Aorta (tissue), 5 donors: Measurements from ENCODE around the gene KRTAP4-8. TPM values are rescaled to one million over a fixed set of nuclear protein-coding genes. Genes with fewer than 3 reads are reported as not detected.
"Not testable (repeated sequence)": the region's sequence is repeated elsewhere in the genome, so short reads cannot be mapped to it uniquely, and the experiment has no call there.

Experiments
- ATAC-seq: fragments of 200-7000 bp; cut with Tn5 transposase; one replicate; pipeline ENCODE4 v1.9.1; 2022; ENCODE audit warnings: moderate library complexity; ENCODE audit not compliant: low FRiP score
- DNase-seq, 2 donors: peaks; one replicate each; pipeline ENCODE4 v3.0.0-alpha.2; 2020
- H3K27ac ChIP-seq, 2 donors: one replicate each; pipeline ENCODE4 v1.5.1; 2013; ENCODE audit warnings: low read length in 2 of 2, mild to moderate bottlenecking in 2 of 2, moderate library complexity in 2 of 2, control low read depth in 1 of 2, inconsistent platforms in 1 of 2, low read depth in 1 of 2
- H3K27me3 ChIP-seq, 2 donors: one replicate each; pipeline ENCODE4 v1.6.1; 2013; ENCODE audit warnings: control low read depth in 1 of 2, low read length in 1 of 2, mild to moderate bottlenecking in 1 of 2, moderate library complexity in 1 of 2; ENCODE audit not compliant: insufficient read depth in 2 of 2, control insufficient read depth in 1 of 2
- H3K36me3 ChIP-seq, 2 donors: one replicate each; pipeline ENCODE4 v1.6.1; 2013; ENCODE audit warnings: control low read depth in 1 of 2, low read length in 1 of 2, mild to moderate bottlenecking in 1 of 2; ENCODE audit not compliant: insufficient read depth in 2 of 2, control insufficient read depth in 1 of 2
- H3K4me1 ChIP-seq, 2 donors: one replicate each; pipeline ENCODE4 v1.6.1; 2013; ENCODE audit warnings: low read length in 2 of 2, control low read depth in 1 of 2, mild to moderate bottlenecking in 1 of 2, moderate library complexity in 1 of 2; ENCODE audit not compliant: insufficient read depth in 2 of 2, control insufficient read depth in 1 of 2
- H3K4me3 ChIP-seq, 2 donors: one replicate each; pipeline ENCODE4 v1.5.1; 2013; ENCODE audit warnings: low read length in 2 of 2, control low read depth in 1 of 2, mild to moderate bottlenecking in 1 of 2
- H3K9me3 ChIP-seq: one replicate; pipeline ENCODE4 v1.6.1; 2013; ENCODE audit warnings: mild to moderate bottlenecking, low read length; ENCODE audit not compliant: control insufficient read depth
- WGBS, 2 donors: extraction: QIAGEN DNeasy Blood & Tissue Kit; methylation state at CpG; one replicate each; pipeline ENCODE4 v1.1.7; 2013; 5-methylcytosine and 5-hydroxymethylcytosine counted together
- intact Hi-C, 2 donors: fragments of 100-400 bp; cut with DNase I; formaldehyde crosslinking; loops; one replicate each; pipeline versions ENCODE4 v1.14.2 to v1.15.0; 2022
- long read RNA-seq, 2 donors: library from polyadenylated mRNA; unstranded; transcript quantifications; one replicate each; pipeline ENCODE4 v2.0.0, GENCODE V29; 2020 to 2021
- polyA plus RNA-seq, 2 donors: library from polyadenylated mRNA; stranded (reverse); fragments of 200-250 nt; gene quantifications; one replicate each; pipeline ENCODE4 v1.2.3, GENCODE V29; 2013
- total RNA-seq, 2 donors: library from RNA; stranded (reverse); fragmentation: NEBNext Ultra II Directional; extraction: Animal tissue kit (Norgen Biotek cat#: 25700); gene quantifications; one replicate each; pipeline ENCODE4 v1.2.1, GENCODE V29; 2021
- donor health status: healthy with polysubstance abuse.
- donor health status: Bipolar disorder and iron deficiency.
- donor health status: DM: no; HTN: no; CAD: no.
- donor health status: DM: no; HTN: no; CAD: no.
- donor health status: DM: yes; HTN: yes; CAD: no.

Gene KRTAP4-8
- total RNA-seq (not detected), polyA plus RNA-seq (not detected)
- long read RNA-seq, donor 1: 0 reads
- long read RNA-seq, donor 2: 0 reads

- no peaks in the 10 kb centered on the region for H3K36me3 ChIP-seq
- 47 to 56% methylated on average over 4 of the region's 4 CpGs for whole genome bisulfite sequencing, 2 donors
- intact Hi-C loops: no loop called here
- peaks cover 1% of the 10 kb centered on the region for H3K9me3 ChIP-seq
- no peak within 1 kb of the TSS for H3K27ac ChIP-seq
- H3K4me1 ChIP-seq: no peaks in the 10 kb centered on the region
- no peak for ATAC-seq
- no peaks in the 10 kb centered on the region for H3K27me3 ChIP-seq
- no peak for DNase-seq
- H3K4me3 ChIP-seq: no peak within 1 kb of the TSS
These were observed at the start of gene KRTAP4-8 for GRCh38 chr17:41098042-41098441. Gene KRTAP4-8, minus strand, starts transcription at chr17:41098142. Its CDS starts 58 bp downstream, at chr17:41098084.

- intact Hi-C loops: no loop called here
- ATAC-seq (no peak), DNase-seq (no peak)
- Histone ChIP-seq H3K36me3 (no peaks in the 10 kb centered on the region), H3K9me3 (no peaks in the 10 kb centered on the region), H3K4me1 (no peaks in the 10 kb centered on the region), H3K27ac (no peak overlapping the region), H3K27me3 (no peaks in the 10 kb centered on the region), H3K4me3 (no peak overlapping the region)
- WGBS, 2 donors: 74 to 81% methylated on average over 2 of the region's 2 CpGs
These were observed 47.3 kb upstream of the KRTAP4-8 start for GRCh38 chr17:41145261-41145660.

GRCh38 chr17:41144846-41145245 is 46.9 kb upstream of the KRTAP4-8 start:
- intact Hi-C loops: no loop called here
- DNase-seq: no peak
- ATAC-seq: no peak

GRCh38 chr17:41141361-41141760 is 43.4 kb upstream of the KRTAP4-8 start:
- Histone ChIP-seq H3K36me3 (no peaks in the 10 kb centered on the region), H3K4me1 (no peaks in the 10 kb centered on the region), H3K4me3 (no peak overlapping the region), H3K27ac (no peak overlapping the region), H3K9me3 (peaks cover 2% of the 10 kb centered on the region), H3K27me3 (no peaks in the 10 kb centered on the region)
- intact Hi-C loops: no loop called here
- no peak for DNase-seq
- ATAC-seq: no peak

More at GRCh38 chr17:41144846-41145245, 46.9 kb upstream of the KRTAP4-8 start:
- Histone ChIP-seq H3K36me3 (no peaks in the 10 kb centered on the region), H3K9me3 (peaks cover 2% of the 10 kb centered on the region), H3K27ac (no peak overlapping the region), H3K4me3 (no peak overlapping the region), H3K27me3 (no peaks in the 10 kb centered on the region), H3K4me1 (no peaks in the 10 kb centered on the region)
- WGBS, 2 donors: 78 to 83% methylated on average over 1 of the region's 1 CpG

- 80 to 84% methylated on average over 6 of the region's 6 CpGs for WGBS, 2 donors
These were observed 42.6 kb upstream of the KRTAP4-8 start, which contains the start of gene KRTAP4-6 for GRCh38 chr17:41140360-41141131. Gene KRTAP4-6, minus strand, starts transcription at chr17:41140544. Its CDS starts 57 bp downstream, at chr17:41140487.

GRCh38 chr17:41139865-41140264 is 41.9 kb upstream of the KRTAP4-8 start:
- H3K4me1 ChIP-seq, H3K36me3 ChIP-seq, intact Hi-C loops, ATAC-seq, H3K27ac ChIP-seq, DNase-seq, H3K27me3 ChIP-seq, H3K4me3 ChIP-seq, H3K9me3 ChIP-seq: not testable (repeated sequence)
- WGBS, 2 donors: 85 to 86% methylated on average over 12 of the region's 12 CpGs

More at GRCh38 chr17:41140360-41141131, 42.6 kb upstream of the KRTAP4-8 start, which contains the start of gene KRTAP4-6:
- intact Hi-C loops: no loop called here
- H3K36me3 ChIP-seq: no peaks in the 10 kb centered on the region
- H3K4me3 ChIP-seq: no peak within 1 kb of the TSS
- H3K27me3 ChIP-seq: no peaks in the 10 kb centered on the region
- no peak for DNase-seq
- H3K27ac ChIP-seq: no peak within 1 kb of the TSS
- ATAC-seq: no peak
- no peaks in the 10 kb centered on the region for H3K4me1 ChIP-seq
- H3K9me3 ChIP-seq: peaks cover 2% of the 10 kb centered on the region

- Histone ChIP-seq H3K4me3 (no peak overlapping the region), H3K27me3 (no peaks in the 10 kb centered on the region), H3K27ac (no peak overlapping the region), H3K36me3 (no peaks in the 10 kb centered on the region), H3K9me3 (no peaks in the 10 kb centered on the region), H3K4me1 (no peaks in the 10 kb centered on the region)
- intact Hi-C loops: no loop called here
- DNase-seq: no peak
- WGBS, 2 donors: 23 to 51% methylated on average over 2 of the region's 2 CpGs
- no peak for ATAC-seq
These were observed 36.2 kb upstream of the KRTAP4-8 start for GRCh38 chr17:41133880-41134735.

GRCh38 chr17:41131979-41132378 is 34.0 kb upstream of the KRTAP4-8 start:
- H3K4me1 ChIP-seq: no peaks in the 10 kb centered on the region
- H3K27ac ChIP-seq: no peak overlapping the region
- no peak for ATAC-seq
- no peaks in the 10 kb centered on the region for H3K9me3 ChIP-seq
- intact Hi-C loops: no loop called here
- WGBS, 2 donors: 83 to 87% methylated on average over 3 of the region's 3 CpGs
- no peak for DNase-seq
- H3K36me3 ChIP-seq: no peaks in the 10 kb centered on the region
- H3K27me3 ChIP-seq: no peaks in the 10 kb centered on the region
- H3K4me3 ChIP-seq: no peak overlapping the region
